Sigmoid colon (tissue), 7 donors: ENCODE measurements around the gene ETS2. TPM values are rescaled to one million over a fixed set of nuclear protein-coding genes. Genes with fewer than 3 reads are reported as not detected.

ENCODE experiments used
- DNase-seq: peaks from one replicate; pipeline ENCODE4 v3.0.0-alpha.2; 2019
- H3K27ac ChIP-seq, 4 donors: fragments of 200-600 bp; sonication (generic); one replicate each; pipeline ENCODE4 v1.5.1; 2016 to 2019; ENCODE audit warnings: mild to moderate bottlenecking in 1 of 4
- H3K27me3 ChIP-seq, 3 donors: fragments of 200-600 bp; sonication (generic); one replicate each; pipeline ENCODE4 v1.5.1; 2019; ENCODE audit warnings: mild to moderate bottlenecking in 1 of 3
- H3K36me3 ChIP-seq, 4 donors: fragments of 200-600 bp; sonication (generic); one replicate each; pipeline ENCODE4 v1.5.1; 2016 to 2019
- H3K4me1 ChIP-seq, 4 donors: fragments of 200-600 bp; sonication (generic); one replicate each; pipeline ENCODE4 v1.5.1; 2017 to 2019
- H3K4me3 ChIP-seq, 4 donors: fragments of 200-600 bp; sonication (generic); one replicate each; pipeline ENCODE4 v1.5.1; 2017 to 2019; ENCODE audit warnings: mild to moderate bottlenecking in 2 of 4, moderate library complexity in 1 of 4
- H3K9me3 ChIP-seq, 4 donors: fragments of 200-600 bp in 3 of 4; sonication (generic) in 3 of 4; one replicate each; pipeline versions ENCODE4 v1.5.1 to v1.6.1; 2013 to 2019
- EP300 ChIP-seq, 4 donors: sonication (generic); formaldehyde crosslinking; IDR thresholded peaks; one replicate each; pipeline ENCODE4 v1.6.1; 2017; ENCODE audit warnings: antibody characterized with exemption in 4 of 4
- POLR2A ChIP-seq, 2 donors: fragments of 450-650 bp; IDR thresholded peaks; one replicate each; pipeline ENCODE4 v1.6.1; 2016; ENCODE audit warnings: antibody characterized with exemption in 2 of 2, mild to moderate bottlenecking in 2 of 2, moderate library complexity in 2 of 2
- POLR2AphosphoS5 ChIP-seq, 4 donors: sonication (generic); formaldehyde crosslinking; IDR thresholded peaks; one replicate each; pipeline ENCODE4 v1.6.1; 2017; ENCODE audit warnings: antibody characterized with exemption in 4 of 4
- WGBS, 2 donors: extraction: QIAGEN DNeasy Blood & Tissue Kit; methylation state at CpG; one replicate each; pipeline ENCODE4 v1.1.7; 2013; 5-methylcytosine and 5-hydroxymethylcytosine counted together
- intact Hi-C: fragments of 100-400 bp; cut with DNase I; formaldehyde crosslinking; loops from one replicate; pipeline ENCODE4 v1.15.1; 2023
- polyA plus RNA-seq, 3 donors: library from polyadenylated mRNA; stranded (reverse); fragments of 200-250 nt; gene quantifications; one replicate each; pipeline ENCODE4 v1.2.3, GENCODE V29; 2013
- total RNA-seq, 4 donors: library from RNA; depleted of rRNA; stranded (reverse); fragments of >200 nt; gene quantifications; one replicate each; pipeline ENCODE4 v1.1.0, GENCODE V29; 2016
- TF ChIP-seq, protein P1 (sequence below), 4 experiments: fragments of 450-650 bp in 3 of 4; fragments of 200-600 bp in 1 of 4; IDR thresholded peaks; one replicate each; pipeline ENCODE4 v1.5.1; 2016 to 2019; ENCODE audit warnings: antibody characterized with exemption in 4 of 4, mild to moderate bottlenecking in 3 of 4, moderate library complexity in 2 of 4
- donor health status: healthy with polysubstance abuse.
- donor health status: Bipolar disorder and iron deficiency.
- donor health status: healthy.

The ETS2 gene
- total and polyA plus RNA-seq, 7 donors: 32.1 to 133 (median 49.2) TPM

DNA sequence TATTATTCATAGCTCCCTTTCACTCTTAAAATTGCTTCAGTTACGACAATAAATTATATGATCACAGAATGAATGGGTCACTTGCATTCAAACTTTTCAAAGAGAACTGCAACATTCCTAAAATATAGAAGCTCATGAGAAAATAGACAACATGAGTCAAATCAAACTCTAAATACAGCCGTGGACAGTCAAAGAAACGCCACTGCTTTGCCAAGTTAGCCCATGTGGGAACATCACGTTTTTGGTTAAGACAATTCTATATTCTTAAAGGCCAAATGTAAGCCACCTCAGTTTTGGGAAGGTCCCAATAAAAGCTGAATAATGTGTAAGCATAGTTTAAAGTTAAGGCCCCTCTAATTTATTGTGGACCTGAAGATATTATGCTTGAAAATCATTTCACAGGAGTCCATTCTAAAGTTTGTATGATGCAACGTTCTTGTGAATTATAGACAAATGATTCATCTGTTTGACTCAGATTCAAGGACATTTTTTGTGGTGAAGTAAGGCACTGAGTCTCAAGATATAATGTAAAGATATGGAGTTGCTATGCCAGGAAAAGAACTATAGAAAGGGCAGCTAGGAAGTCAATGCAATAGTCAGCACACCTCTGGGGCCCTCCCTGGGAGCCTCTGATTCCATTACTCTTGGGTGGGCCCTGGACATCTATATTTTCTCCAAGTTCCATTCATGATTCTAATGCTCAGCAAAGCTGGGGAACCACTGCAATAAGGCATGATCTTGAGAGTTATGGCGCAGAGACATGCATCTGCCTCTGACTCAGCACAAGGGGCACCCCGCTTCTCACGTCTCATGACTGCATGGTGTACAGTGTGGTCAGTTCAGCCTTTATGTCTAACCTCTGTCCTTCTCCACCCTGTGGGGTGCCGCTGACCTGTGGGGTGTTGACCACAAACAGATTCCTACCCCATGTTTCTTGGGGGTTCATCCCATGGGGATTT is 33.9 kb downstream of the ETS2 start:
- DNase-seq: no peak
- Histone ChIP-seq H3K27me3 (no peaks in the 10 kb centered on the region), H3K4me3 (no peak overlapping the region), H3K27ac (peak overlapping the region in 1 of 4 donors; percentile 30), H3K4me1 (peaks cover 0 to 5% (median 2%) of the 10 kb centered on the region in 4 donors), H3K9me3 (no peaks in the 10 kb centered on the region), H3K36me3 (no peaks in the 10 kb centered on the region)
- no peak for TF ChIP-seq EP300 (IDR thresholded peaks at IDR 0.05)
- TF ChIP-seq POLR2AphosphoS5 (IDR thresholded peaks at IDR 0.05): peak in 1 of 4 donors; percentile 21
- no peak for TF ChIP-seq POLR2A (IDR thresholded peaks at IDR 0.05)
- TF ChIP-seq, protein P1, sequence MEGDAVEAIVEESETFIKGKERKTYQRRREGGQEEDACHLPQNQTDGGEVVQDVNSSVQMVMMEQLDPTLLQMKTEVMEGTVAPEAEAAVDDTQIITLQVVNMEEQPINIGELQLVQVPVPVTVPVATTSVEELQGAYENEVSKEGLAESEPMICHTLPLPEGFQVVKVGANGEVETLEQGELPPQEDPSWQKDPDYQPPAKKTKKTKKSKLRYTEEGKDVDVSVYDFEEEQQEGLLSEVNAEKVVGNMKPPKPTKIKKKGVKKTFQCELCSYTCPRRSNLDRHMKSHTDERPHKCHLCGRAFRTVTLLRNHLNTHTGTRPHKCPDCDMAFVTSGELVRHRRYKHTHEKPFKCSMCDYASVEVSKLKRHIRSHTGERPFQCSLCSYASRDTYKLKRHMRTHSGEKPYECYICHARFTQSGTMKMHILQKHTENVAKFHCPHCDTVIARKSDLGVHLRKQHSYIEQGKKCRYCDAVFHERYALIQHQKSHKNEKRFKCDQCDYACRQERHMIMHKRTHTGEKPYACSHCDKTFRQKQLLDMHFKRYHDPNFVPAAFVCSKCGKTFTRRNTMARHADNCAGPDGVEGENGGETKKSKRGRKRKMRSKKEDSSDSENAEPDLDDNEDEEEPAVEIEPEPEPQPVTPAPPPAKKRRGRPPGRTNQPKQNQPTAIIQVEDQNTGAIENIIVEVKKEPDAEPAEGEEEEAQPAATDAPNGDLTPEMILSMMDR (IDR thresholded peaks at IDR 0.05): no peak
- 80 to 85% methylated on average over 9 of the region's 9 CpGs for WGBS, 2 donors
- intact Hi-C loops: no loop called here

DNA sequence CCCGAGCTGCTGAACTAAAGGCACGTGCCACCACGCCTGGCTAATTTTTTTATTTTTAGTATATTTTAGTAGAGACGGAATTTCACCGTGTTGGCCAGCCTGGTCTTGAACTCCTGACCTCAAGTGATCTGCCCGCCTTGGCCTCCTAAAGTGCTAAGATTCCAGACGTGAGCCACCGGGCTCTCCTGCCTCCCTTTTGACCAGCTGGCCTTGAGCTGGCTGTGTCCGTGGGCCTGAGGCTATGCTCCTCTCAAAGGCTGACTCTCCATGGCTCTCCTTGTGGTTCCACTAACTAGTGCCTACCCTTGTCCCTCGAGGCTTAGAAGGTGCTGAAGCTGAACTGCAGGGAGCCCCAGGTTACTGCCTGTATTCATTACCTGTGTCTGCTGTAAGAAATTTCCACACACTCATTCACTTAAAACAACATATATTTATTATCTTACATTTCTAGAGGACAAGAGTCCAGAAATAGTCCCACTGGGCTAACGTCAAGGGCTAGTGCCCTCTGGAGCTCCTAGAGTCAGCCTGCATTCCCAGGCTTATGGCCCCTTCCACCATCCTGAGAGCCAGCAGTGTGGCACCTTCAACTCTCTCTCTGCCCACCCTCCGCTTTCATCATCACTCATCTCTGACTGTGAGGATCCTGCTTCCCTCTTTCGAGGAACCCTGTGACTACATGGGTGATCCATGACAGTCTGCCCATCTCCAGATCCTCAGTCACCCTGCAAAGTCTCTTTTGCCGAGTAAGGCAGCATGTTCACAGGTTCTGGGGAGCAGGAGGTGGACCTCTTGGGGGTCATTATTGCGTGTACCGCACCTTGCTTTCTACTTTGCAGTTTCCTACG is 34.9 kb downstream of the ETS2 start:
- TF ChIP-seq, protein P1 (IDR thresholded peaks at IDR 0.05): no peak
- TF ChIP-seq POLR2A (IDR thresholded peaks at IDR 0.05) (no peak), POLR2AphosphoS5 (IDR thresholded peaks at IDR 0.05) (no peak), EP300 (IDR thresholded peaks at IDR 0.05) (no peak)
- Histone ChIP-seq H3K9me3 (no peaks in the 10 kb centered on the region), H3K27me3 (no peaks in the 10 kb centered on the region), H3K36me3 (no peaks in the 10 kb centered on the region), H3K4me1 (peaks cover 0 to 5% (median 2%) of the 10 kb centered on the region in 4 donors), H3K4me3 (no peak overlapping the region), H3K27ac (no peak overlapping the region)
- intact Hi-C loops: no loop called here
- WGBS, 2 donors: 93 to 94% methylated on average over 17 of the region's 17 CpGs
- DNase-seq: no peak

DNA sequence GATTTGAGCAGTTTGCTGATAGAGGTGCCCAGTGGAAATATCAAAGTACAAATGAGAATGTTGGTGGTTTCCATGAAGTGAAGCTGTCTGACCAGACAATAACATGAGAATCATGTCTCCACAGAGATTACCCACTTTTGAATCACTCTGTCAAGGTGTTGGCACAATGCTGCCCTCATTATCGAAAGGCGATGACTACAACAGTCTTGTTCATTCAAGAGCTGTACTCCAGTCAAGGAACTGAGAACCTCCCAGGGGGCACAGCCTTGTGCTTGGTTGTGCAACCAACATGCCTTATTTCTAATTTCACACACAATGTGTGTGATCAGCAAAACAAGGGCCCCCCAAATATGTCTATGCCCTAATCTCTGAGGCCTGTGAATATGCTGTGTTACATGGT is 35.7 kb downstream of the ETS2 start:
- peaks cover 0 to 5% (median 2%) of the 10 kb centered on the region in 4 donors for H3K4me1 ChIP-seq

DNA sequence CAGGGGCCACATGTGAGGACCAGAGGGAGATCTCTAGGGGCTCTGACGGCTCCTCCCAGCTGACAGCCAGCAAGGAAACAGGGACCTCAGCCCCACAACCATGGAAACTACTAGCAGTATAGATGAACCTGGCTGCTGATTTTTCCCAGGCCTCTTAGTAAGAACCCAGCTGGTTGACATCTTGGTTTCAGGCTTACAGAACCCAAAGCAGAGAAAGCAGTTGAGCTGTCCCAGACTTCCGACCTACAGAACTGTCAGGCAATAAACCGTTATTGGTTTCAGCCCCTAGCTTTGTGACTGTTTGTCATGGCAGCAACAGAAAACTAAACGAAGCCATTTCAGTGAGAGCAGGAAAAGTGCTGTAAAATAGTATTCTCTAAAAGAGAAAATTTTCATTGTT is 36.4 kb downstream of the ETS2 start:
- intact Hi-C loops: no loop called here
- Histone ChIP-seq H3K9me3 (no peaks in the 10 kb centered on the region), H3K27me3 (no peaks in the 10 kb centered on the region), H3K4me3 (no peak overlapping the region), H3K4me1 (peaks cover 0 to 5% (median 2%) of the 10 kb centered on the region in 4 donors), H3K27ac (no peak overlapping the region), H3K36me3 (no peaks in the 10 kb centered on the region)
- no peak for TF ChIP-seq EP300 (IDR thresholded peaks at IDR 0.05)
- TF ChIP-seq, protein P1 (IDR thresholded peaks at IDR 0.05): no peak
- no peak for TF ChIP-seq POLR2A (IDR thresholded peaks at IDR 0.05)
- TF ChIP-seq POLR2AphosphoS5 (IDR thresholded peaks at IDR 0.05): no peak
- DNase-seq: no peak
- 63 to 70% methylated on average over 4 of the region's 4 CpGs for WGBS, 2 donors

More for the DNA sequence above, 35.7 kb downstream of the ETS2 start:
- WGBS, 2 donors: 94 to 98% methylated on average over 2 of the region's 2 CpGs
- H3K4me3 ChIP-seq: no peak overlapping the region
- H3K27ac ChIP-seq: no peak overlapping the region
- DNase-seq: no peak
- intact Hi-C loops: no loop called here
- H3K9me3 ChIP-seq: no peaks in the 10 kb centered on the region
- no peaks in the 10 kb centered on the region for H3K27me3 ChIP-seq
- TF ChIP-seq EP300 (IDR thresholded peaks at IDR 0.05) (no peak), POLR2A (IDR thresholded peaks at IDR 0.05) (no peak), POLR2AphosphoS5 (IDR thresholded peaks at IDR 0.05) (no peak)
- TF ChIP-seq, protein P1 (IDR thresholded peaks at IDR 0.05): no peak
- H3K36me3 ChIP-seq: no peaks in the 10 kb centered on the region
